GM18505 (cell line): ENCODE data around the gene ZSCAN16.

Experiments
- ATAC-seq: cut with Tn5 transposase; IDR thresholded peaks from one replicate; pipeline ENCODE4 v1.9.1; 2021; ENCODE audit not compliant: unreplicated experiment
- POLR2A ChIP-seq: IDR thresholded peaks from 4 replicates; pipeline ENCODE4 v1.6.1; 2011; ENCODE audit warnings: borderline replicate concordance; ENCODE audit not compliant: insufficient read depth, insufficient read length; ENCODE audit errors: extremely low read depth

ZSCAN16 gene

DNA sequence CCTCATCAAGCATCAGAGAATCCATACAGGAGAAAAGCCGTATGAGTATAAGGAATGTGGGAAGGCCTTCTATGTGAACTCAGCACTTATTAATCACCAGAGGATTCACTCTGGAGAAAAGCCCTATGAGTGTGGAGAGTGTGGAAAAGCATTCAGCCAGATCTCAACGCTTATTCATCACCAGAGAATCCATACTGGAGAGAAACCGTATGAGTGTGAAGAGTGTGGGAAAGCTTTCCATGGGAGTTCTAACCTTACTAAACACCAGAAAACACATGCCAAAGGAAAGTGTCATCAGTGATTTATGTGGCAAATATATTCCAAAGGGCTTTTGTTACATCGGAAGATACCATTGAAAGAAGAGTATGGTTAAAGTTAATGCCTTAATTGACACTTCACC is 42.7 kb downstream of the ZSCAN16 start:
- TF ChIP-seq POLR2A, result no peak
- ATAC-seq, result no peak

DNA sequence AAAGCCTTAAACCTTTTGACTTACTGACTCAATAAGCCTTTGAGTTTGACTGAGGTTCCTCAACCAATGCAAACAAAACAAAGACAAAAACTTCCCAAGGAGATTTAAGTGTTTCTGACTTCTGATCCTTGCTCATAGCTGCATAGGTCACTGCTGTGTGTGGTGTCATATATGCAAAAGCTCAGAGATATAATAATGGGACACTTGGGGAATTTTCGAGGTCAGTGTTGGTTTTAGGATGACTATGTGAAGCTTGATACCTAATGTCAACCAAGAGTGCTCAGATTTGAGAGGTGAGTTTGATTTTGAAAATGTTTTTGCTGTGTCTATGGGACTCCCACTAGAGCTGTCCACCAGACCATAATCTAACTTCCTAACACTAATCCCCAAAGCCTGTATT is 43.5 kb downstream of the ZSCAN16 start:
- TF ChIP-seq POLR2A, result no peak
- no peak for ATAC-seq

DNA sequence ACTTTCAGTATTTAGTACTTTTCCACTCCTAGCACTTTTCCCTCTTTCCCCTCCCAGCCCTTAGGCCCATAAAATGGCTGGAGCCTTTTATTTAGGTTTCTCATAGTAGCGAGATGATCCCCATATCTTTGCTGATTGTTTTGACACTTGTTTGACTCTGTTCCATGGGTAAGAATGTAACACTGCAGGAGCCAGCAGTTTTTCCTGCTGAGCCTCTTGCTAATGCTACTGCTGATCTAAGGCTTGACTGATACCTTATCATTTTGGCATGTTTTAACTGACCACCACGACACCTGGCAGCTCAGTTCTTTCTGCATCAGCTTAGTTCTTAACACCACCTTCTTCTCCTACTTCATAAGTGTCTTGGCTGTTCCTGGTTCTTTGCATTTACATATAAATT is 46.9 kb downstream of the ZSCAN16 start:
- no peak for ATAC-seq

DNA sequence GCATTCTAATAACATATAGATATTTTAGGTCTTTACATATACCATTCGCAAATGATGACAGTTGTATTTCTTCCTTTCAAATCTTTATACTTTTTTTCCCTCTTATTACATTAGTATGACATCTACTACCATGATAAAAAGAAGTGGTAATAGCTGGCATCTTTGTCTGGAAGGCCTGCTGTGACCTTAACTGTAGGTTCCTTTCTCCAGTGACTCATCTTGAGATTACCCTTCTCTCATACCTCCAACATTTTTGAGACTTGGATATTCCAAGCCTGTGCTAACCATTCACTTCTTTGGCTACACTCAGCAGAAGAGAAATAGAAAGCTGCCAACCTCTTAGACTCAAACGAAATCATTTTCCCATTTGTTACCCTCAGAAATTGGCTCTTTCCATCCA is 47.6 kb downstream of the ZSCAN16 start:
- TF ChIP-seq POLR2A, result no peak
- no peak for ATAC-seq

More for the DNA sequence above, 46.9 kb downstream of the ZSCAN16 start:
- no peak for TF ChIP-seq POLR2A

DNA sequence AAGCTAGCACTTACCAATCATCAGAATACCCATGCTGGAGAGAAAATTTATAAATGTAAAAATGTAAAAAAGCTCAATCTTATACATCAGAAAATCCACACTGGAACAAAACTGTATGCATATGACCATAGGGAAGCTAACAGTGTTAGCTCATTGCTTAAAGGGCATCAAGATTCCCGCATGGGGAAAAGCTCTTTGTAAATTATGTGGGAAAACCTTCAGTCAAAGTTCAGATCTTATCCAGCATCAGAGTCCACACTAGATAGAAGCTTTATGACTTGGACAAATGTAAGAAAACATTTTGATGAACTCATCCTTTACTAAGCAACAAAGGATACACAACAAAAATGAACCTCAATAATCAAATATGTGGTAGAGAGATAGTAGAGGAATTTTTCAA is 52.0 kb downstream of the ZSCAN16 start:
- TF ChIP-seq POLR2A, result no peak
- no peak for ATAC-seq
